Neural cell (in vitro differentiated cells): ENCODE data around the gene PCGF1. TPM values are rescaled to one million over a fixed set of nuclear protein-coding genes. Genes with fewer than 3 reads are reported as not detected.

Experiments
- H2AFZ ChIP-seq: fragments of 200-600, 300-800 bp; sonication (generic), shearing (Covaris generic); 2 replicates; pipeline ENCODE4 v1.6.0; 2014; ENCODE audit warnings: low read depth, mild to moderate bottlenecking, antibody characterized with exemption, low read length, moderate library complexity
- H3F3A ChIP-seq: fragments of 200-600 bp; shearing (Covaris generic); 2 replicates; pipeline ENCODE4 v1.6.1; 2016; ENCODE audit warnings: mild to moderate bottlenecking, moderate library complexity, mixed read lengths, antibody characterized with exemption, low read length; ENCODE audit not compliant: insufficient read depth, poor library complexity, severe bottlenecking
- H3K27ac ChIP-seq: fragments of 200-600, 300-800 bp; sonication (generic), shearing (Covaris generic); 2 replicates; pipeline ENCODE4 v1.5.1; 2014; ENCODE audit warnings: mild to moderate bottlenecking, low read length, moderate library complexity
- H3K27me3 ChIP-seq: fragments of 300-800, 200-600 bp; sonication (generic), shearing (Covaris generic); 2 replicates; pipeline ENCODE4 v1.6.0; 2014; ENCODE audit warnings: mild to moderate bottlenecking, low read depth, low read length, moderate library complexity; ENCODE audit not compliant: insufficient read depth
- H3K36me3 ChIP-seq: fragments of 300-800, 200-600 bp; sonication (generic), shearing (Covaris generic); 2 replicates; pipeline ENCODE4 v1.5.1; 2014; ENCODE audit warnings: mild to moderate bottlenecking, antibody characterized with exemption, low read length, moderate library complexity; ENCODE audit not compliant: insufficient read depth
- H3K4me2 ChIP-seq: fragments of 300-800, 200-600 bp; sonication (generic), shearing (Covaris generic); 2 replicates; pipeline ENCODE4 v1.6.0; 2014; ENCODE audit warnings: mild to moderate bottlenecking, low read length
- H3K4me3 ChIP-seq: fragments of 300-800, 200-600 bp; sonication (generic), shearing (Covaris generic); 2 replicates; pipeline ENCODE4 v1.5.1; 2014; ENCODE audit warnings: mild to moderate bottlenecking, low read length, moderate library complexity
- H3K79me2 ChIP-seq: fragments of 200-600 bp; shearing (Covaris generic); replicated peaks from 2 replicates; pipeline ENCODE4 v1.6.0; 2014; ENCODE audit warnings: mild to moderate bottlenecking, low read length, moderate library complexity; ENCODE audit not compliant: insufficient read depth
- H3K9ac ChIP-seq: fragments of 300-800, 200-600 bp; sonication (generic), shearing (Covaris generic); 2 replicates; pipeline ENCODE4 v1.6.1; 2016; ENCODE audit warnings: mild to moderate bottlenecking, low read length, mixed read lengths
- H3K9me2 ChIP-seq: fragments of 200-600 bp; shearing (Covaris generic); 2 replicates; pipeline ENCODE4 v1.6.1; 2016; ENCODE audit warnings: mild to moderate bottlenecking, low read length, mixed read lengths; ENCODE audit not compliant: insufficient read depth
- H3K9me3 ChIP-seq: fragments of 200-600, 300-800 bp; sonication (generic), shearing (Covaris generic); 2 replicates; pipeline ENCODE4 v1.6.1; 2016; ENCODE audit warnings: mild to moderate bottlenecking, mixed run types, low read length, moderate library complexity, mixed read lengths
- H4K20me1 ChIP-seq: fragments of 200-600 bp; shearing (Covaris generic); 2 replicates; pipeline ENCODE4 v1.6.1; 2016; ENCODE audit warnings: mild to moderate bottlenecking, mixed run types; ENCODE audit not compliant: insufficient read depth
- CTCF ChIP-seq: fragments of 450-650 bp; IDR thresholded peaks from 2 replicates; pipeline ENCODE4 v1.5.1; 2014; ENCODE audit warnings: antibody characterized with exemption, mild to moderate bottlenecking, moderate library complexity; ENCODE audit not compliant: poor library complexity, severe bottlenecking
- EP300 ChIP-seq: fragments of 450-650 bp; conservative IDR thresholded peaks from 2 replicates; pipeline ENCODE4 v1.6.1; 2014; ENCODE audit warnings: antibody characterized with exemption, mild to moderate bottlenecking, moderate library complexity; ENCODE audit not compliant: poor library complexity, severe bottlenecking
- EZH2 ChIP-seq: fragments of 200-600, 300-800 bp; shearing (Covaris generic), sonication (generic); IDR thresholded peaks from 2 replicates; pipeline ENCODE4 v1.6.1; 2014; ENCODE audit warnings: antibody characterized with exemption, low read length, borderline replicate concordance, mild to moderate bottlenecking; ENCODE audit not compliant: insufficient read depth, poor library complexity, severe bottlenecking
- MXI1 ChIP-seq: fragments of 450-650 bp; conservative IDR thresholded peaks from 2 replicates; pipeline ENCODE4 v1.6.1; 2014; ENCODE audit warnings: antibody characterized with exemption, mild to moderate bottlenecking; ENCODE audit not compliant: poor library complexity, severe bottlenecking
- POLR2AphosphoS5 ChIP-seq: IDR thresholded peaks from 2 replicates; pipeline ENCODE4 v1.6.1; 2012
- RAD21 ChIP-seq: fragments of 450-650 bp; conservative IDR thresholded peaks from 2 replicates; pipeline ENCODE4 v1.6.1; 2014; ENCODE audit warnings: antibody characterized with exemption, mild to moderate bottlenecking, moderate library complexity
- REST ChIP-seq: IDR thresholded peaks from 2 replicates; pipeline ENCODE4 v1.6.1; 2012; ENCODE audit warnings: borderline replicate concordance
- SMC3 ChIP-seq: fragments of 450-650 bp; conservative IDR thresholded peaks from 2 replicates; pipeline ENCODE4 v1.6.1; 2014; ENCODE audit warnings: antibody characterized with exemption, mild to moderate bottlenecking, moderate library complexity; ENCODE audit not compliant: poor library complexity
- TAF1 ChIP-seq: IDR thresholded peaks from 2 replicates; pipeline ENCODE4 v1.6.1; 2012; ENCODE audit warnings: low read depth
- polyA plus RNA-seq: library from polyadenylated mRNA; depleted of rRNA; stranded (reverse); fragments of >200 nt; gene quantifications from 2 replicates; pipeline ENCODE4 v1.2.3, GENCODE V29; 2014

The PCGF1 gene
- polyA plus RNA-seq, 1 donor from 2014 or later = 30.2 TPM

- no peaks in the 10 kb centered on the region for H3K9me3 ChIP-seq
- TF ChIP-seq TAF1 (no peak), MXI1 (no peak), POLR2AphosphoS5 (no peak), CTCF (no peak), SMC3 (no peak), EZH2 (no peak), EP300 (no peak), REST (no peak), RAD21 (no peak)
- H3F3A ChIP-seq = no peaks in the 10 kb centered on the region
- H3K27me3 ChIP-seq = peaks cover 22% of the 10 kb centered on the region
- H3K9ac ChIP-seq = no peak overlapping the region
- no peak overlapping the region for H3K27ac ChIP-seq
- H3K79me2 ChIP-seq = peaks cover 11% of the 10 kb centered on the region
- H3K4me3 ChIP-seq = no peak overlapping the region
- no peaks in the 10 kb centered on the region for H3K9me2 ChIP-seq
- no peaks in the 10 kb centered on the region for H4K20me1 ChIP-seq
- no peak overlapping the region for H2AFZ ChIP-seq
- H3K4me2 ChIP-seq = no peak overlapping the region
- no peaks in the 10 kb centered on the region for H3K36me3 ChIP-seq
Observed at GRCh38 chr2:74524955-74525716, 17.6 kb upstream of the PCGF1 start.

GRCh38 chr2:74524005-74524404, 16.5 kb upstream of the PCGF1 start:
- Histone ChIP-seq H2AFZ (no peak overlapping the region), H4K20me1 (no peaks in the 10 kb centered on the region), H3F3A (no peaks in the 10 kb centered on the region), H3K4me3 (no peak overlapping the region), H3K36me3 (no peaks in the 10 kb centered on the region), H3K27me3 (peaks cover 33% of the 10 kb centered on the region), H3K27ac (no peak overlapping the region), H3K9me3 (no peaks in the 10 kb centered on the region), H3K9me2 (no peaks in the 10 kb centered on the region), H3K9ac (no peak overlapping the region), H3K4me2 (no peak overlapping the region), H3K79me2 (peaks cover 9% of the 10 kb centered on the region)
- TF ChIP-seq POLR2AphosphoS5 (no peak), RAD21 (no peak), EP300 (no peak), MXI1 (no peak), CTCF (no peak), TAF1 (no peak), REST (no peak), SMC3 (no peak), EZH2 (no peak)
